GM23338 (cell line): ENCODE measurements around the gene ELL2. TPM values are rescaled to one million over a fixed set of nuclear protein-coding genes. Genes with fewer than 3 reads are reported as not detected.

Source experiments
- ATAC-seq: fragments of 200-7000 bp; cut with Tn5 transposase; 3 replicates; pipeline ENCODE4 v1.9.1; 2020
- DNase-seq: peaks from one replicate; pipeline ENCODE4 v3.0.0-alpha.2; 2015; ENCODE audit warnings: low spot score
- H2AFZ ChIP-seq: fragments of 200-600 bp; sonication (generic); 2 replicates; pipeline ENCODE4 v1.8.0; 2016; ENCODE audit warnings: antibody characterized with exemption, mild to moderate bottlenecking, moderate library complexity
- H3F3A ChIP-seq: fragments of 200-600 bp; sonication (generic); replicated peaks from 2 replicates; pipeline ENCODE4 v1.8.0; 2017; ENCODE audit warnings: antibody characterized with exemption, mixed run types, low read depth
- H3K27ac ChIP-seq: fragments of 200-600 bp; sonication (generic); 2 replicates; pipeline ENCODE4 v1.6.1; 2016; ENCODE audit warnings: low read depth
- H3K27me3 ChIP-seq: fragments of 200-600 bp; sonication (generic); 2 replicates; pipeline ENCODE4 v1.8.0; 2016; ENCODE audit warnings: mild to moderate bottlenecking, mixed run types, moderate library complexity; ENCODE audit not compliant: insufficient read depth
- H3K36me3 ChIP-seq: fragments of 200-600 bp; sonication (generic); 2 replicates; pipeline ENCODE4 v1.8.0; 2016; ENCODE audit warnings: mild to moderate bottlenecking; ENCODE audit not compliant: insufficient read depth
- H3K4me1 ChIP-seq: fragments of 200-600 bp; sonication (generic); 2 replicates; pipeline ENCODE4 v1.8.0; 2016; ENCODE audit warnings: mild to moderate bottlenecking, moderate library complexity; ENCODE audit not compliant: insufficient read depth
- H3K4me2 ChIP-seq: fragments of 200-600 bp; sonication (generic); 2 replicates; pipeline ENCODE4 v1.7.1; 2017; ENCODE audit warnings: mixed run types
- H3K4me3 ChIP-seq: fragments of 200-600 bp; sonication (generic); 2 replicates; pipeline ENCODE4 v1.6.1; 2016; ENCODE audit warnings: mixed run types
- H3K79me2 ChIP-seq: fragments of 200-600 bp; sonication (generic); replicated peaks from 2 replicates; pipeline ENCODE4 v1.8.0; 2017; ENCODE audit warnings: mild to moderate bottlenecking; ENCODE audit not compliant: insufficient read depth
- H3K9me2 ChIP-seq: fragments of 200-600 bp; sonication (generic); 2 replicates; pipeline ENCODE4 v1.8.0; 2017; ENCODE audit not compliant: insufficient read depth
- H4K20me1 ChIP-seq: fragments of 200-600 bp; sonication (generic); replicated peaks from 2 replicates; pipeline ENCODE4 v1.8.0; 2017; ENCODE audit warnings: mild to moderate bottlenecking; ENCODE audit not compliant: insufficient read depth
- H3K27ac Mint-ChIP-seq: 2 replicates; pipeline ENCODE4 v1.8.0; 2020; ENCODE audit warnings: inconsistent platforms, mild to moderate bottlenecking, moderate library complexity, mixed read lengths
- H3K27me3 Mint-ChIP-seq: 3 replicates; pipeline ENCODE4 v1.8.0; 2022; ENCODE audit warnings: low read depth, mild to moderate bottlenecking, moderate library complexity, mixed read lengths, inconsistent platforms; ENCODE audit not compliant: insufficient read depth, poor library complexity
- H3K36me3 Mint-ChIP-seq: 3 replicates; pipeline ENCODE4 v1.8.0; 2021; ENCODE audit warnings: low read depth, mild to moderate bottlenecking, inconsistent platforms, moderate library complexity, mixed read lengths
- H3K4me1 Mint-ChIP-seq: 3 replicates; pipeline ENCODE4 v1.8.0; 2020; ENCODE audit warnings: mild to moderate bottlenecking, inconsistent platforms, mixed read lengths
- H3K4me3 Mint-ChIP-seq: 3 replicates; pipeline ENCODE4 v1.8.0; 2021; ENCODE audit warnings: moderate library complexity, mild to moderate bottlenecking, inconsistent platforms, mixed read lengths
- H3K9me3 Mint-ChIP-seq: 3 replicates; pipeline ENCODE4 v1.8.0; 2020; ENCODE audit warnings: moderate library complexity, mild to moderate bottlenecking, inconsistent platforms, mixed read lengths
- CREB1 ChIP-seq: fragments of 250-450 bp; sonication (Bioruptor Pico); IDR thresholded peaks from 2 replicates; pipeline ENCODE4 v1.5.0; 2020; ENCODE audit warnings: low read depth, mild to moderate bottlenecking, moderate library complexity
- EZH2 ChIP-seq: fragments of 200-600 bp; sonication (generic); IDR thresholded peaks from one replicate; pipeline ENCODE4 v1.8.0; 2017; ENCODE audit warnings: antibody characterized with exemption, mild to moderate bottlenecking, low read depth; ENCODE audit not compliant: unreplicated experiment
- EZH2phosphoT487 ChIP-seq: fragments of 200-600 bp; sonication (generic); IDR thresholded peaks from one replicate; pipeline ENCODE4 v1.8.1; 2018; ENCODE audit warnings: antibody characterized with exemption; ENCODE audit not compliant: unreplicated experiment
- JUNB ChIP-seq: IDR thresholded peaks from one replicate; pipeline ENCODE4 v1.6.1; 2016; ENCODE audit warnings: antibody characterized with exemption; ENCODE audit not compliant: unreplicated experiment
- NANOG ChIP-seq: IDR thresholded peaks from 2 replicates; pipeline ENCODE4 v1.6.1; 2016; ENCODE audit warnings: antibody characterized with exemption, borderline replicate concordance
- POLR2AphosphoS5 ChIP-seq: IDR thresholded peaks from 2 replicates; pipeline ENCODE4 v1.6.1; 2016; ENCODE audit warnings: antibody characterized with exemption, low read depth
- STAT1 ChIP-seq: IDR thresholded peaks from one replicate; pipeline ENCODE4 v1.6.1; 2016; ENCODE audit warnings: antibody characterized with exemption; ENCODE audit not compliant: unreplicated experiment
- ZNF114 ChIP-seq: fragments of 250-450 bp; sonication (Bioruptor Pico); IDR thresholded peaks from 2 replicates; pipeline ENCODE4 v1.5.0; 2020; ENCODE audit warnings: mild to moderate bottlenecking, moderate library complexity
- ZNF331 ChIP-seq: fragments of 250-450 bp; sonication (Bioruptor Pico); IDR thresholded peaks from 2 replicates; pipeline ENCODE4 v1.5.0; 2020; ENCODE audit warnings: low read depth, mild to moderate bottlenecking, moderate library complexity
- polyA plus RNA-seq: library from polyadenylated mRNA; unstranded; fragments of >200 nt; fragmentation: Nextera tagmentation; extraction: Ambion mirVana; gene quantifications from 2 replicates; pipeline ENCODE4 v1.2.1, GENCODE V29; 2016
- total RNA-seq: library from RNA; depleted of rRNA; stranded (reverse); fragments of >200 nt; shearing (Covaris generic); gene quantifications from 2 replicates; pipeline ENCODE4 v1.2.3, GENCODE V29; 2014
- TF ChIP-seq, protein P1 (sequence below): IDR thresholded peaks from one replicate; pipeline ENCODE4 v1.6.1; 2018; ENCODE audit warnings: antibody characterized with exemption; ENCODE audit not compliant: unreplicated experiment
- TF ChIP-seq, protein P2 (sequence below): IDR thresholded peaks from 2 replicates; pipeline ENCODE4 v1.6.1; 2016; ENCODE audit warnings: antibody characterized with exemption
- TF ChIP-seq, protein P3 (sequence below), 2 experiments: fragments of 200-600 bp in 1 of 2; sonication (generic) in 1 of 2; conservative IDR thresholded peaks; 2 replicates each; pipeline versions ENCODE4 v1.5.1 to v1.6.1; 2016 to 2017; ENCODE audit warnings: antibody characterized with exemption in 2 of 2, low read depth in 2 of 2, mild to moderate bottlenecking in 2 of 2, moderate library complexity in 1 of 2
- TF ChIP-seq, protein P4 (sequence below): fragments of 250-450 bp; sonication (Bioruptor Pico); IDR thresholded peaks from 2 replicates; pipeline ENCODE4 v1.5.0; 2020; ENCODE audit warnings: mild to moderate bottlenecking, moderate library complexity

The ELL2 gene
- total and polyA plus RNA-seq, 2 experiments from 2014 or later, result 7.4 to 32.6 TPM

DNA sequence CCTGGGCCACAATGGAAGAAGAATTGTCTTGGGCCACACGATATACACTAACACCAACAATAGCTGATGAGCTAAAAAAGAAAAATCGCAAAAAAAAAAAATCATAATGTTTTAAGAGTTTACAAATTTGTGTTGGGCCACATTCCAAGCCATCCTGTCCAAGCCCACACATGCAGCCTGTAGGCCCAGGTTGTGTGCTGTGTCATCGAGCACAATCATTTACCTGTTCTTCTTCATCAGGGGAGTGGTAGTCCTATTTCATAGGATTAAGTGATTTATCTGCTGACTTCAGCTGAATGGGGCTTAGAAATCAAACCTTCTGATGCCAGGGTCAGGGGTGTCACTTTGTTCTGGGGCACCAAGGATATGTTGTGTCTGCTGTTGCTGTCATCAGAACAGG lies 44.6 kb upstream of the ELL2 start:
- no peaks in the 10 kb centered on the region for H3K4me1 Mint-ChIP-seq
- no peak overlapping the region for H3K4me3 ChIP-seq
- TF ChIP-seq EZH2phosphoT487 (no peak), JUNB (no peak), POLR2AphosphoS5 (no peak), ZNF114 (CRISPR knock-in tag) (no peak), NANOG (no peak), CREB1 (CRISPR knock-in tag) (no peak), EZH2 (no peak), ZNF331 (no peak), STAT1 (no peak)
- TF ChIP-seq, protein P1, sequence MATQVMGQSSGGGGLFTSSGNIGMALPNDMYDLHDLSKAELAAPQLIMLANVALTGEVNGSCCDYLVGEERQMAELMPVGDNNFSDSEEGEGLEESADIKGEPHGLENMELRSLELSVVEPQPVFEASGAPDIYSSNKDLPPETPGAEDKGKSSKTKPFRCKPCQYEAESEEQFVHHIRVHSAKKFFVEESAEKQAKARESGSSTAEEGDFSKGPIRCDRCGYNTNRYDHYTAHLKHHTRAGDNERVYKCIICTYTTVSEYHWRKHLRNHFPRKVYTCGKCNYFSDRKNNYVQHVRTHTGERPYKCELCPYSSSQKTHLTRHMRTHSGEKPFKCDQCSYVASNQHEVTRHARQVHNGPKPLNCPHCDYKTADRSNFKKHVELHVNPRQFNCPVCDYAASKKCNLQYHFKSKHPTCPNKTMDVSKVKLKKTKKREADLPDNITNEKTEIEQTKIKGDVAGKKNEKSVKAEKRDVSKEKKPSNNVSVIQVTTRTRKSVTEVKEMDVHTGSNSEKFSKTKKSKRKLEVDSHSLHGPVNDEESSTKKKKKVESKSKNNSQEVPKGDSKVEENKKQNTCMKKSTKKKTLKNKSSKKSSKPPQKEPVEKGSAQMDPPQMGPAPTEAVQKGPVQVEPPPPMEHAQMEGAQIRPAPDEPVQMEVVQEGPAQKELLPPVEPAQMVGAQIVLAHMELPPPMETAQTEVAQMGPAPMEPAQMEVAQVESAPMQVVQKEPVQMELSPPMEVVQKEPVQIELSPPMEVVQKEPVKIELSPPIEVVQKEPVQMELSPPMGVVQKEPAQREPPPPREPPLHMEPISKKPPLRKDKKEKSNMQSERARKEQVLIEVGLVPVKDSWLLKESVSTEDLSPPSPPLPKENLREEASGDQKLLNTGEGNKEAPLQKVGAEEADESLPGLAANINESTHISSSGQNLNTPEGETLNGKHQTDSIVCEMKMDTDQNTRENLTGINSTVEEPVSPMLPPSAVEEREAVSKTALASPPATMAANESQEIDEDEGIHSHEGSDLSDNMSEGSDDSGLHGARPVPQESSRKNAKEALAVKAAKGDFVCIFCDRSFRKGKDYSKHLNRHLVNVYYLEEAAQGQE, result no peak
- TF ChIP-seq, protein P2, sequence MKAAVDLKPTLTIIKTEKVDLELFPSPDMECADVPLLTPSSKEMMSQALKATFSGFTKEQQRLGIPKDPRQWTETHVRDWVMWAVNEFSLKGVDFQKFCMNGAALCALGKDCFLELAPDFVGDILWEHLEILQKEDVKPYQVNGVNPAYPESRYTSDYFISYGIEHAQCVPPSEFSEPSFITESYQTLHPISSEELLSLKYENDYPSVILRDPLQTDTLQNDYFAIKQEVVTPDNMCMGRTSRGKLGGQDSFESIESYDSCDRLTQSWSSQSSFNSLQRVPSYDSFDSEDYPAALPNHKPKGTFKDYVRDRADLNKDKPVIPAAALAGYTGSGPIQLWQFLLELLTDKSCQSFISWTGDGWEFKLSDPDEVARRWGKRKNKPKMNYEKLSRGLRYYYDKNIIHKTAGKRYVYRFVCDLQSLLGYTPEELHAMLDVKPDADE, result no peak
- TF ChIP-seq, protein P3, sequence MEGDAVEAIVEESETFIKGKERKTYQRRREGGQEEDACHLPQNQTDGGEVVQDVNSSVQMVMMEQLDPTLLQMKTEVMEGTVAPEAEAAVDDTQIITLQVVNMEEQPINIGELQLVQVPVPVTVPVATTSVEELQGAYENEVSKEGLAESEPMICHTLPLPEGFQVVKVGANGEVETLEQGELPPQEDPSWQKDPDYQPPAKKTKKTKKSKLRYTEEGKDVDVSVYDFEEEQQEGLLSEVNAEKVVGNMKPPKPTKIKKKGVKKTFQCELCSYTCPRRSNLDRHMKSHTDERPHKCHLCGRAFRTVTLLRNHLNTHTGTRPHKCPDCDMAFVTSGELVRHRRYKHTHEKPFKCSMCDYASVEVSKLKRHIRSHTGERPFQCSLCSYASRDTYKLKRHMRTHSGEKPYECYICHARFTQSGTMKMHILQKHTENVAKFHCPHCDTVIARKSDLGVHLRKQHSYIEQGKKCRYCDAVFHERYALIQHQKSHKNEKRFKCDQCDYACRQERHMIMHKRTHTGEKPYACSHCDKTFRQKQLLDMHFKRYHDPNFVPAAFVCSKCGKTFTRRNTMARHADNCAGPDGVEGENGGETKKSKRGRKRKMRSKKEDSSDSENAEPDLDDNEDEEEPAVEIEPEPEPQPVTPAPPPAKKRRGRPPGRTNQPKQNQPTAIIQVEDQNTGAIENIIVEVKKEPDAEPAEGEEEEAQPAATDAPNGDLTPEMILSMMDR (conservative IDR thresholded peaks at IDR 0.05; ENCODE audit: low read depth in 2 of 2), result no peak
- TF ChIP-seq, protein P4, sequence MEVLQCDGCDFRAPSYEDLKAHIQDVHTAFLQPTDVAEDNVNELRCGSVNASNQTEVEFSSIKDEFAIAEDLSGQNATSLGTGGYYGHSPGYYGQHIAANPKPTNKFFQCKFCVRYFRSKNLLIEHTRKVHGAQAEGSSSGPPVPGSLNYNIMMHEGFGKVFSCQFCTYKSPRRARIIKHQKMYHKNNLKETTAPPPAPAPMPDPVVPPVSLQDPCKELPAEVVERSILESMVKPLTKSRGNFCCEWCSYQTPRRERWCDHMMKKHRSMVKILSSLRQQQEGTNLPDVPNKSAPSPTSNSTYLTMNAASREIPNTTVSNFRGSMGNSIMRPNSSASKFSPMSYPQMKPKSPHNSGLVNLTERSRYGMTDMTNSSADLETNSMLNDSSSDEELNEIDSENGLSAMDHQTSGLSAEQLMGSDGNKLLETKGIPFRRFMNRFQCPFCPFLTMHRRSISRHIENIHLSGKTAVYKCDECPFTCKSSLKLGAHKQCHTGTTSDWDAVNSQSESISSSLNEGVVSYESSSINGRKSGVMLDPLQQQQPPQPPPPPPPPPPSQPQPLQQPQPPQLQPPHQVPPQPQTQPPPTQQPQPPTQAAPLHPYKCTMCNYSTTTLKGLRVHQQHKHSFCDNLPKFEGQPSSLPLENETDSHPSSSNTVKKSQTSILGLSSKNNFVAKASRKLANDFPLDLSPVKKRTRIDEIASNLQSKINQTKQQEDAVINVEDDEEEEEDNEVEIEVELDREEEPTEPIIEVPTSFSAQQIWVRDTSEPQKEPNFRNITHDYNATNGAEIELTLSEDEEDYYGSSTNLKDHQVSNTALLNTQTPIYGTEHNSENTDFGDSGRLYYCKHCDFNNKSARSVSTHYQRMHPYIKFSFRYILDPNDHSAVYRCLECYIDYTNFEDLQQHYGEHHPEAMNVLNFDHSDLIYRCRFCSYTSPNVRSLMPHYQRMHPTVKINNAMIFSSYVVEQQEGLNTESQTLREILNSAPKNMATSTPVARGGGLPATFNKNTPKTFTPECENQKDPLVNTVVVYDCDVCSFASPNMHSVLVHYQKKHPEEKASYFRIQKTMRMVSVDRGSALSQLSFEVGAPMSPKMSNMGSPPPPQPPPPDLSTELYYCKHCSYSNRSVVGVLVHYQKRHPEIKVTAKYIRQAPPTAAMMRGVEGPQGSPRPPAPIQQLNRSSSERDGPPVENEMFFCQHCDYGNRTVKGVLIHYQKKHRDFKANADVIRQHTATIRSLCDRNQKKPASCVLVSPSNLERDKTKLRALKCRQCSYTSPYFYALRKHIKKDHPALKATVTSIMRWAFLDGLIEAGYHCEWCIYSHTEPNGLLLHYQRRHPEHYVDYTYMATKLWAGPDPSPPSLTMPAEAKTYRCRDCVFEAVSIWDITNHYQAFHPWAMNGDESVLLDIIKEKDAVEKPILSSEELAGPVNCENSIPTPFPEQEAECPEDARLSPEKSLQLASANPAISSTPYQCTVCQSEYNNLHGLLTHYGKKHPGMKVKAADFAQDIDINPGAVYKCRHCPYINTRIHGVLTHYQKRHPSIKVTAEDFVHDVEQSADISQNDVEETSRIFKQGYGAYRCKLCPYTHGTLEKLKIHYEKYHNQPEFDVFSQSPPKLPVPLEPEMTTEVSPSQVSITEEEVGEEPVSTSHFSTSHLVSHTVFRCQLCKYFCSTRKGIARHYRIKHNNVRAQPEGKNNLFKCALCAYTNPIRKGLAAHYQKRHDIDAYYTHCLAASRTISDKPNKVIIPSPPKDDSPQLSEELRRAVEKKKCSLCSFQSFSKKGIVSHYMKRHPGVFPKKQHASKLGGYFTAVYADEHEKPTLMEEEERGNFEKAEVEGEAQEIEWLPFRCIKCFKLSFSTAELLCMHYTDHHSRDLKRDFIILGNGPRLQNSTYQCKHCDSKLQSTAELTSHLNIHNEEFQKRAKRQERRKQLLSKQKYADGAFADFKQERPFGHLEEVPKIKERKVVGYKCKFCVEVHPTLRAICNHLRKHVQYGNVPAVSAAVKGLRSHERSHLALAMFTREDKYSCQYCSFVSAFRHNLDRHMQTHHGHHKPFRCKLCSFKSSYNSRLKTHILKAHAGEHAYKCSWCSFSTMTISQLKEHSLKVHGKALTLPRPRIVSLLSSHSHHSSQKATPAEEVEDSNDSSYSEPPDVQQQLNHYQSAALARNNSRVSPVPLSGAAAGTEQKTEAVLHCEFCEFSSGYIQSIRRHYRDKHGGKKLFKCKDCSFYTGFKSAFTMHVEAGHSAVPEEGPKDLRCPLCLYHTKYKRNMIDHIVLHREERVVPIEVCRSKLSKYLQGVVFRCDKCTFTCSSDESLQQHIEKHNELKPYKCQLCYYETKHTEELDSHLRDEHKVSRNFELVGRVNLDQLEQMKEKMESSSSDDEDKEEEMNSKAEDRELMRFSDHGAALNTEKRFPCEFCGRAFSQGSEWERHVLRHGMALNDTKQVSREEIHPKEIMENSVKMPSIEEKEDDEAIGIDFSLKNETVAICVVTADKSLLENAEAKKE (CRISPR knock-in tag), result no peak
- no peak overlapping the region for H3K4me3 Mint-ChIP-seq
- H3K36me3 ChIP-seq, result no peaks in the 10 kb centered on the region
- H4K20me1 ChIP-seq, result no peaks in the 10 kb centered on the region
- H3K9me2 ChIP-seq, result no peaks in the 10 kb centered on the region
- no peak overlapping the region for H3K4me2 ChIP-seq
- H3K4me1 ChIP-seq, result no peaks in the 10 kb centered on the region
- H3K27me3 ChIP-seq, result no peaks in the 10 kb centered on the region
- no peak overlapping the region for H3K27ac ChIP-seq
- no peaks in the 10 kb centered on the region for H3F3A ChIP-seq
- H3K79me2 ChIP-seq, result no peaks in the 10 kb centered on the region
- H2AFZ ChIP-seq, result no peak overlapping the region
- DNase-seq, result no peak
- H3K27me3 Mint-ChIP-seq, result no peaks in the 10 kb centered on the region
- no peaks in the 10 kb centered on the region for H3K36me3 Mint-ChIP-seq
- H3K9me3 Mint-ChIP-seq, result no peaks in the 10 kb centered on the region
- H3K27ac Mint-ChIP-seq, result no peak overlapping the region
- ATAC-seq, result no peak
